A172 (cell line): ENCODE measurements around the gene SUPT4H1. TPM values are rescaled to one million over a fixed set of nuclear protein-coding genes. Genes with fewer than 3 reads are reported as not detected.
"Not testable (repeated sequence)": the region's sequence is repeated elsewhere in the genome, so short reads cannot be mapped to it uniquely, and the experiment has no call there.

ENCODE experiments used
- DNase-seq: peaks from one replicate; pipeline ENCODE4 v3.0.0-alpha.2; 2015; ENCODE audit warnings: low spot score
- total RNA-seq: library from RNA; depleted of rRNA; stranded (reverse); fragments of >200 nt; shearing (Covaris generic); gene quantifications from 2 replicates; pipeline ENCODE4 v1.2.3, GENCODE V29; 2014

The SUPT4H1 gene
- total RNA-seq, 1 experiment from 2014 or later = 161 TPM

DNA sequence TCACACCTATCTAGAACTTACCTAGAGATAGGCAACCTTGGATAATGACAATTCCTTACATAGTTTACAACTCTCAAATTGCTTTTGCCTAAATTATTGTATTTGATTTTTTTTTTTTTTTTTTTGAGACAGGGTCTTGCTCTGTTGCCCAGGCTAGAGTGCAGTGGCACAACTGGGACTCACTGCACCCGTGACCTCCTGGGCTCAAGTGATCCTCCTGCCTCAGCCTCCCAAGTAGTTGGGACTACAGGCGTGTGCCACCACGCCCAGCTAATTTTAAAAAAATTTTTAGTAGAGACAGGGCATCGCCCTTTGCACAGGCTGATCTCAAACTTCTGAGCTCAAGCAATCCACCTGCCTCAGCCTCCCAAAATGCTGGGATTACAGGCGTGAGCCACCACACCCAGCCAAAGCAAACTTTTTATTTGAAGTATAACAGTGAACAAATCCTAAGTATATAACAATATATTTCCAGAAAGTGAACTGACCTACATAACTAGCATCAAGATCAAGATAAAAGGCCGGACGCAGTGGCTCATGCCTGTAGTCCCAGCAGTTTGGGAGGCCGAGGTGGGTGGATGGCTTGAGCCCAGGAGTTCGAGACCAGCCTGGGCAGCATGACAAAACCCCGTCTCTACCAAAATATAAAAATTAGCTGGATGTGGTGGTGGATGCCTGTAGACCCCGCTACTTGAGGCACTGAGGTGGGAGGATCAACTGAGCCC, 10.7 kb downstream of the SUPT4H1 start:
- not testable (repeated sequence) for DNase-seq

DNA sequence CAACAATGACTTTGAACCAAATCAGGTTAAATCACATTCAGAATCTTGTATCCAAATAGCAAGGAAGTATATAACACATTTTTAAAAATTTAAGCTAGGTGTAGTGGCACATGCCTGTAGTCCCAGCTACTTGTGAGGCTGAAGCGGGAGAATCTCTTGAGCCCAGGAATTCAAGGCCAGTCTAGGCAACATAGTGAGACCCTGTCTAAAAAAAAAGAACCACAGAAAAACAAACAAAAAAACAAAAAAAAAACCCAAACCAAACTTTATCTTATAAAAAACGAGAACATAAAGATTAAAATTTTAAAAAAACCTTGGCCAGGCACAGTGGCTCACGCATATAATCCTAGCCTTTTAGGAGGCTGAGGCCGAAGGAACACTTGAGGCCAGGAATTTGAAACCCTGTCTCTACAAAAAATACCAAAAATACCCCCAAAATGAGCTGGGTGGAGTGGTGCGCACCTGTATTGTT, 11.6 kb downstream of the SUPT4H1 start:
- DNase-seq = no peak

DNA sequence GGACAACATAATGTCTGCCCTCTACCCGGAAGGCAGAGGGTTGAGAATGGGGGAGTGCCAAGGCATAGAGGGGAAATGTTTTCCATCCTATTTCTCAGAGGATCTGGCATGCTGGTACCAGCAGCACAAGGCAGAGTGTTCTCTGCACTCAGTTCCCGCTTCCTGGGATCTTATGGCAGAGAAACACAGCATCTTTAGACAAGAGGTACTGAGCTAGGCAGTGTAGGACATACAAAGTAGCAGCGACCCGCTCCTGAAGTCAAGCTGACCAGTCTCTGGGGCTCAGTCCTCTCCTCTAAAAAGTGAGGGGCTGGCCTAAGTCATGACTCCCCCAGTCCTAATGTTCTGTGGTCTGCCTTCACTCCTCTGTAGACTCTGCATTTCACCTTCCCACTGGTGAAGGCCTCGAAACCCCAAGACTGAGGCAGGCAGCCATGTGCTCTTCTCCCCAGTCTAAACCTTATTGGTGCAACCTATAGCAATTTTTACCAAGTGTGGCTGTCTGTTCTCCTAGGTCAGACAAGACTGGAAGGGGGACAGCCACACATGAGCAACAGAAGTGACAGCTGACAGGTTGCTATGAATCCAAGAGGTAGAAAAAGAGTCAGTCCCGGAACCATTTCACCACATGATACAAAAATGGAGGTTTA, 12.1 kb downstream of the SUPT4H1 start:
- no peak for DNase-seq

DNA sequence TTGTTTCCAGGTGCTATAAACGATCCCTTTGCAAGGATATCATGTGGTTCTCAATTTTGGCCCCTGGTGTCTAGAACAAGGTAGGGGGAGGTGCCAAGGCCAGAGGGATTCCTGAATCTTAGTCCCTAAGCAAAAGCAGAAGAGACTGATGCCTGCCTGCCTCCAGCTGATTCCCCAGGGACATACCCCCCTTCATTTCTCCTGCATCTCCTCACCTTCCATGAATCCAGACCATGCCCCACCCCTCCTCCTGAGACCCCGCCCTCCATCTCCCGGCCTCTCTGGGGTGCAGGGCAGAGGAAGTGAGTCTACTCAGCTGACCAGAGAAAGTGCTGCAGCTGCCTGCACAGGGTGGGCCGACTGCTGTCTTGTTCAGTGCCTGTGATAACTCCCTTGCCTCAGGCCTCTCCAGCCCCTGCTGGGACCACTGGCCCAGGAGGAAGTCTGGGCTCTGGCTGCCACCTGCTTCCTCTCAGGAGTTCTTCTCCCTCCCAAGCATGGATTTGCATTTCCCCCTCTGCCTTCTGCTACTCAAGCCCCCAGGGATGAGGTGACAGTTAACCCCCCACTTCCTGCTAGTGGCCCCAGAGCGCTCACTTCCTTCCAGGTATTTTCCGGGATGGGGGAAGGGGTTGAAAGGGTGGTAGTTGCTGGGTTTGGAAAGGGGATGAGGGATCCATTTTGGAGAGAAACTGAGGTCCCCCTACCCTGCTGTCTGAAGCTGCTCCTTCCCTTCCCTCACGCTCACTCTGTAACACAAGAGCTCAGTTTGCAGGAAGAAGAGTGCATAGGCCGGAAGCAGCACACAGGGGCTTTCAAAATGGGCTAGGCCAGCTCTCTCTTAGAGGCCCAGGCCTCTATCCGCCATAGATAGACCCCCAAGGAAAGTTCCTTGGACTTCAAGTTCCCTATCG, 12.9 kb downstream of the SUPT4H1 start:
- DNase-seq = peak; percentile 68

DNA sequence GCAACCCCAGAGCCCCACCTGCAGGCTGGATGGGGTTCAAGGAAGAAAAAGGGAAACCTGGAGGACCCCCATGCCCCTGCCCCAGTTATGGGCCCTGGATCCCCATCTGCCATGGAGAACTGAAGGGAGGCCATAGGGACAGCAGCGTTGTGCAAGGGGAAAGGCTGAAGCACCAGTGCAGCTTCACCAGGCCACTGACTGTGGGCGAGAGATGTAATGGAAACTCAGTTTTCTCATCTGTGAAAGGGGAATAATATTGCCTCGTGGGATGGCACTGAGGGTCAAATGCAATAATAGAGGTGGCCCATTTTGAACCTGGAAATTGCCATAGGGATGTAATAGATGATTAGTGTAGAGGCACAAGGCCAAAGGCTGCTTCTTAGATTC, 13.6 kb downstream of the SUPT4H1 start:
- no peak for DNase-seq

DNA sequence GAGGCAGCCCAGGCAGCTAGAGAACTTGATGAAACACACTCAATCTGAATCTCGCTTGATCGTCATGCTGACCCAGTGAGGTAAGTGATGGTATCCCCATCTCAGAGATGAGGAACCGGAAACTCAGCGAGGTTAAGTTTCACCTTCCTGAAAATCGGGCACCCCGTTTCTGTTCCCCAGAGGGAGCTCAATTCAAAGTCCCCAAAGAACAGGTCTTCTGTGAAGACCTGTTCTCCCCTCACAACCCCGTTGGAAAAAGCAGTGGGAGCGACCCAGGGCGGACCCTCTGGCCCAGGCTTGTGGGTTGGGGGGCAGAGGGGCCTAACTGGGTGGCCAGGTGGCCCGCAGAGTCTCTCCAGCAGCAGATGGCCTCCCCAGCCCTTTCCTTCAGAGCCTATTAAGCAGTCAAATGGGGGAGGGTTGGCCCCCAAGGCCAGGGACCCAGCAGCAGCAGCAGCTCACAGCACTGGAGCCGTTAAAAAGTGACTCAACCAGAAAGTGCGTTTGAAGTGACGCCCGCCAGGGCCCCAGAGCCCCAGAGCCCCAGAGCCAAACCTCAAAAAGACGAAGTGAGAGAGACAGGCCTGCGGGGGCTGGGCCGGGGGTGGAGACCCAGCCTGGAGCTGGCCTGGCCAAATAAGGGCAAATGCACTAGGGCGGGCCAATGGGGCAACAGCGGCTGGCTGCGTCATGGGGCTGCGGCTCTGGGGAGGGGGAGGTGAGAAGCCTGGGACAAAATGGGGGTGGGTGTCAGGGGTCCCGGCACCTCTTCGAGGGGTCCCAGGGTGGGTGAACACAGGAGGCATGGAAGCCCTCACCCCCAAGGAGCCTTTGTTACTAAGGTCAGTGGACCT, 14.2 kb downstream of the SUPT4H1 start:
- DNase-seq = peak; percentile 64

DNA sequence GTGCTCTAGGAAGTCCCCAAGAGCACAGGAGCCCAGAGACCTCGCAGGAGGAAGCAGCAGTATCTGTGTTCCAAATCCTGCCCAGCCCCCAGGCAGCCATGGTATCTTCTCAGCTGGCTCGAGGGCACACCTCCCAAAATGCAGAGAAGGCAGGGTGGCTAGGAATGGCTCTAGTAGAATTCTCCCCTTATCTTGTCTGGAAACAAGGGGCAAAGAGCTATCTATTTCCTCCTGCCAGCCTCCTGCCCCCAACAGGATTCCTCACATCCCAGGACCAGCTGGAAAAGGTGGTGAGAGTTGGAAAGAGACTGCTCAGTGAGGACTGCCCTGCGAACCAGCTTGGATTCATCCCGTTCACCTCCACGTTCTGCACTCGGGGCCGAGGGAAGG, 14.8 kb downstream of the SUPT4H1 start:
- DNase-seq = no peak

DNA sequence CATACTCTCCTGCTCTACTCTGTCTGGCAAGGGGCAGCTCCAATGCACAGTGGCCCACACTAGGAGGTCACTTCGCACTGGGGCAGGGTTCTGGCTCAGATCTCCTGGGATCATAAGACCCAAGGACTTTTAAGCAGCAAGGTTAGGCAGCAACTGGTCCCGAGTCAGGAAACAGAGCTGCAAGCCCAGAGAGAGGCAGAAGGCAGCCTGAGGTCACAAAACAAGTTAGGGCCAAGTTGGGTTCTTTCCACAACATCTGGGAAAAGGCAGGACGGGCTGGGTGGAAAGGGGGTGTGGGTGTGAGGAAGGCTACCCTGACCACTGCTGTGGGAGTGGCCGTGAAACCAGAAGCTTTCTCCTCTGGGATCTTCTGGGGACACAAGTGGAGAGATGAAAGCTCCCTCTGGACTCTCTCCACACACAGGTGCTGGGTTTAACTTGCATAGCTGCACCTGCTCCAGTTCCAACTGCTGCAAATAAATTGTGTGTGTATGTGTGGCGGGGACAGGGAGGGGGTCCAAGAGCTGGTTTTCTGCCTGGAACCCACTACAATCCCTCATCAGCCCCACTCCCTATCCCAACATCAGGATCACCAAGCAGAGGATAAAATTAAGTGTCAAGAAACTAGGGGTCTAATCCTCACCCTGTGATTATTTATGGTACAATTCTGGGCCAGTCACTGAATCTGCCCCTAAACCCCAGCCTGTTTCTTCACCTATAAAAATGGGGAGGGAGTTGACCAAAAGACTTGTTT, 15.4 kb downstream of the SUPT4H1 start:
- no peak for DNase-seq

DNA sequence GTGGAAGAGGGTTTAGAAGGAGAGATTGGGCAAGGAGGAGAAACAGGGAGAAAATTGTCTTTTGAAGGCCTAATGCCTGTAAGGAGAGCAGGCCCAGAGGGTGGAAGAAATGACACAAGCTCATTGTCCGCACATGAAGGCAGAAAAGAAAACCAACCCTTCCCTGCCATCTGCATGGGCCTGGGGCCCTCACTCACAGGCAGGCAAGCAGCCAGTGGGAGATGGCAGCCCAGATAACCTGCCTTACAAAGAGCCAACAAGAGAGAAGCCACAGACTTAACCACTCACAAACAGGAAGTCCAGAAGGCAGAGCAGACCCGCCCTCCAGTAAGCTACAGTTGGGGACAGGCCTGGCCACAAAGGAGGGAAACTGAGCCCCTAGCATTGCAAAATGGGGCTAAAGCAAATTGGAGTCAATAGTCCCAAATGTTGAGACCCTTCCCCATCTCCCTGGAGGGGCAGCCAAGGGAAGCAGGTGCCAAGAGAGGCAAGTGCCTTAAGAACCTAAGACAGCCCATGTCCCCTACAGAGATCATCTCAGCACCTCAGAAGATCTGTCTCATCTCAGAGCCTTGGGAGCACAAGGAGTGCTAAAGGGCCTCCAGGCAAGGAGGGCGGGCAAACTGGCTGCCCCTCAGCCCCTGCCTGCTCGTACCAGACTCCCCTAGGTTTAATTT, 16.1 kb downstream of the SUPT4H1 start:
- no peak for DNase-seq

DNA sequence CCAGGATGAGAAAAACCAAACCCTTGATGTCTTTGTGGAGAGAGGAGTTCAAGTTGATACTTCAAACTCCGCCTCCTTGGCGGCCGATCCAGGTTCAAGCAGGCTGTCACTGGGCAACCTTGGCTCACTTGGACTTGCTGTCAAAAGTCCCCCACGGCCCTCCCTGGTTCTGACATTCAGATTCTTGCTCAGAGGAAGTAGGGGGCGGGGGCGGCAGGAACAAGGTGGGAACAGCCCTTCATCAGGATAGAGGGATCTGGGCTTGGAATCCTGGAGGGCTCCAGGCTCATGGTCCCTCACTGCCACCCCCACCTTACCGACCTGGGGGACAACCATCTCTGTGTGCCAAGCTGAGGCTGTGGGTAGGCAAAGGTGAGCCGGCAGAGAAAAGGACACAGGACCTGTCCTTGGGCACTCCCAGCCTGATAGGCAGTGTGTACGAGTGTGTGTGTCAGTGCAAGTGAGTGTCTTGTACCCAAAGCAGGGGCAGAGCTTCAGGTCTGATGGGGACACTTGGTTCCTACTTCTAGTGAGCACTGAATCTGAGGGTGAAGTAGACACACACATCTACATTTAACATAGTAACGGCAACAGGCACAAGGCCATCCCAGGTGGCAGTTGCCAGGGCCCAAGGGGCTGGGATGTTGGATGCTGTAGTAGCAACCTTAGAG, 16.8 kb downstream of the SUPT4H1 start:
- DNase-seq = no peak

DNA sequence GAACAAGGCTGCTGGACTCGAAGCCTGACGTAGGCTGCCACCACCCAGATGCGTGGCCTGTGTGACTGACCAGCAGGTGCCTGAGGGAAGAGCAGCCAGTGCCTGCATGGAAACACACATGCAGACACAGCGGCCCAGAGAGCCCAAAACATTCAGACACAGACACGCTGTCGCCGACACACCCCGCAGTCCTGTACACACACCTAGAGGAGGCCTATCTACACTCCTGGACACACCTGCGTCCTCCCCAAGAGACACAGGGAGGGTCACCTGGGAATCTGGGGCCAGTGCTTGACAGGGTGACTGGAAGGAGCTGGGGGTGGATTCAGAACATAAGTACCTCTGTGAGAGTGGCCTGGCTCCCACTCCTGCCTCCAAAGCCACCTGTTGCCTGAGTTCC, 17.3 kb downstream of the SUPT4H1 start:
- DNase-seq = no peak

DNA sequence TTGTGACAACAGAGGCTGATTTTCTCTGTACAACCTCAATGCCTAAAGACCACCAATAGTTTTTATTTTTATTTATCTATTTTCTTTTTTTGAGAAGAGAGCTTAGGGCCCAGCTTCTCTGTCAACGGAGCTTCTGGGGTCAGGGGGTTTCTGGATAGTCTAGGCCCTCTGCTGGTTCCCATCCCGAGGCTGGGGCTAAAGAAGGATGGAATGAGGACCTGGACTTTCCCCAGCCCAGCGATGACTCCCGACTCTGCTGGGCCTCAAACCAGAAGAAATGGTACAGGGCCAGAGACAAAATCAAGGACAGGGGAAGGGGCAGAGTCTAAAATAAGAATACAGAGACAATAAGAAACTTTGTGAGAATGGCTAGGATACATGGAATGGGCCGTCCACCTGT, 17.7 kb downstream of the SUPT4H1 start:
- no peak for DNase-seq

DNA sequence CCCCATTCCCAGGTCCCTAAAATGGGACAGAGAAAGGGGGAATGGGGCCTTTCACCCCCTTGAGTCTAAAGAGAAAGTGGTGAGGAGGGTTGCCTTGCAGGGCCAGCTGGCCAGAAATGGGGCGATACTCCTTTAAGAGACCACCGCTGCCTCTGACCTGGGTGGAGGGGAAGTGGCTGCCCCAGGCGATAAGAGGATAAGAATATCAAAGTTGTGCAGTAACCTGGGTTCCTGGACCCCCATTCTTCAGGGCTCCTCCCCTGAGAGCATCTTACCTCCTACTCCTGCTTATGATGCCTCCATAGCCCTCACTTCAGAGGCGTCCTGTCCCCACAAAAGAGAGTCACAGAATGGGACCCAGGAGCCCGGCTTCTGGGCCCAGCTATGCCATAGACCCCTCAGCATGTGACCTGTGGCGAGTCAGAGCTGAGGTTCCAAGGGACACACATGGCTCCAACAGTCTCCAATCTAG, 18.2 kb downstream of the SUPT4H1 start:
- DNase-seq = no peak

DNA sequence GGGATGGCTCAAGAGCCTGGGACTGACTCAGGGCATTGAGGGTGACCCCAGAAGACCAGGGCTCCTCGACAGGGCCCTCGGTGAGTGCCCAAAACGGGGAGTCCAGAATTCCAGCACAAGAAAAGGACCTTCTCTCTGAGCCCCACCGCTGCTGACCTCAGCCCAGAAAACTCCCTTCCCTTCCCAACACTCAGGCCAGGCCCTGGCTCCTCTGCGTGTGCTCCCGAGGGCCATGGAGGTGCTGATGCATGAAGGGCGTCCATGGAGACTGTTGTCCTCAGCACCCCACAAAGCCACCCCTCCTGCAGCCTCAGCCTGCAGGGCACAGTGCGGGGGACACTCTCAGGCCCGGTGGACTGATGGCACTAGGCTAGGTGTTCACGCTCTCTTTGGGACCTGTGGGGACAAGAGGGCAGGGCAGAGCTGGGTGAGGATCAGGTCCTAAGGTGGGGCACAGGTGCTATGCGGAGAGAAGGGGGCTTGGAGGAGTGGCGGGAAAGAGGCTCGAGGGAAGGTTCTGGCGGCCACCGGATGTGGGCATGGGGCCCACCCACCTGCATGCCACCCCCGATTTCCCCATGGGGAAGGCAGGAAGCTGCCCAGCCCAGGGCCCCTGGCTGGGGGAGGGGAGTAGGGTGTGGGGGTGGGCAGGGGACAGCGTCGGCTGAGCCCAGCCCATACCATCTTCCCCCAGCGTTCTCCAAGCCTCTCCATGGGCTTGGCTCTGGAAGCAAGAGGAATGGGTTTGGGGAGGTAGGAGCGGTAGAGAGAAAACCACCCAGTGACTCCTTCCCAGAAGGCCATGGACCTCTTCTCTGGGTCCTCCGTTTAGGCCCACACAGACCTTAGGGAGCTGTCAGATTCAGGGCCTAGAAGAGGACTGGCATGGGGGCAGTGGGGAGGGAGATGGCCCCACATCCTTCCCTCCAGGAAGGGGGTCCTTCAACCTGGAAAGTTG, 18.9 kb downstream of the SUPT4H1 start:
- DNase-seq = no peak

DNA sequence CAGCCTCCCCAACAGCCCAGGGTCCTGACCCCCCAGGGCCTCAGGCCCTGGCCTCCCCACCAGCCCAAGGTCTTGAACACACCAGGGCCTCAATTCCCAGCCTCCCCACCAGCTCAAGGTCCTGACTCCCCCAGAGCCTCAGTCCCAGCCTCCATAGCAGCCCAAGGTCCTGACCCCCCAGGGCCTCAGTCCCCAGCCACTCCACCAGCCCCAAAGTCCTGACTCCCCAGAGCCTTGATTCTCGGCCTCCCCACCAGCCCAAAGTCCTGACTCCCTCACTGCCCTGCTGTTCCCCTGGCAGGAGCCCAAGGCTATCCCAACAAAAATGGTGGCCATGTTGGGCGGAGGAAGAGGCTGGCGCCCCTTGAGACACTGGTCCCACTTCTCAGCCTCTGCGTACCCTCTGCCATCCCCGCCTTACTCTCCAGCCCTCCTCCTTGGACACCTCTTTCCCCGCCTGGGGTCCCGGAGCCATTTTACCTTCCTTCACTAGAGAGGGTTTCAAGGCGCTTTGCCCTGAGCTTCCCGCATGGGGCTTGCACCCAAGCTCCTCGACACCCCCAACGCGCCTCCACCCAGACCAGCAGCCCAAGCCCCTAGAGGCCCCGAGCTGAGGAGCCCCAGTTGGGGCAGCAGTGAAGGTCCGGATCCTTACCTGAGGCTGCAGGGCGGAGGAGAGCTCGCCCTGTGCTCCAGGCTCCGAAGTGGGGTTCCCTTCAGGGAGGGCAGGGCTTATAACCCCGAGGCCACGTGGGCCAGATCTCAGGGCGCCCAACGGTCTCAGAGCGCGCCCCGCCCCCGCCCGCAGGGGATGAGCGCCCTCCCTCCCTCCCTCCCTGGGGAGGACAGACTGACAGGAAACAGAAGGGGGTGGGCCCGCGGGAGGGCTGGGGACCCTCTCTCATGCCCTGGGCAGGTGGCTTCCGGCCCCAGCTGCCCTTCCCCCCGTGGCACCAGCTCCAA, 19.9 kb downstream of the SUPT4H1 start:
- DNase-seq = no peak

DNA sequence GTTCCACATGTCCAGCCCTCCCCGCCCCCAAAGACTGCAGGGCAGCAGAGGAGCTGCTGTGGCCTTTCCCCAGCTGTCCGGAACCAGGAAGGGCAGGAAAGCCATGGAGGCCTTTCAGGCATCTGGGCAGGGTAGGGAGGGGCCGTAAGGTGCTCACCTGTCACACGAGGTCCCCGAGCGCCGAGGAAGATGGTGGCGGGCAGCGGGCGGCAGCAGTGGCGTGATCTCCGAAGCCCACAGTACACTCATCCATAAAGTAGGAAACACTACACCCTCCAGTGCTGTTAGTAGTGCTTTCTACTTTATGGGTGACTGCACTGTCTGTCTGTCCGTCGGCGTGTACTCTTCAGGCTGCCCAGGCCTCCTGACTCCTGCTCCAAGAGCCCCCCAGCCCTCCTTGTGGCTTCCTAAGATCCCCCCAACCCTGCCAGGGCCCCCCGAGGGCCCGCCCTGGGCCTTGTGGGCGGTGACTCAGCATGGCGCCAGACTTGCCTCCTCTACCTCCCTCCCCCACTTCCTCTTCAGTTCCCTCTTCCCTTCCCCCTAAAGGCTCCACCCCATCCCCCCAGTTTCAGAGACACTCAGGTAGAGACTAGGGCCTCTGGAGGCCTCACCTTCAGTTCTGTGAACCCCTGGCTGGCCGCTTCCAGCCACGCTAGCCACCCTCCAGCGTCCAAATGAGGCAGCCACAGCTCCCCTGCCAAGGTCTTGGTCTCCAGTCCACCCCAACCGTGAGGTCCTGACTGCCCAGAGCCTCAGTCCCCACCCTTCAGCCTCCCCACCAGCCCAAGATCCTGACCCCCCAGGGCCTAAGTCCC, 20.8 kb downstream of the SUPT4H1 start:
- no peak for DNase-seq
